ENCODE data around the gene CD58. TPM values are rescaled to one million over a fixed set of nuclear protein-coding genes. Genes with fewer than 3 reads are reported as not detected.

The CD58 gene
- polyA plus RNA-seq, 1 of the 3 experiments (the other 2 are of a cell fraction): 18.1 TPM

DNA sequence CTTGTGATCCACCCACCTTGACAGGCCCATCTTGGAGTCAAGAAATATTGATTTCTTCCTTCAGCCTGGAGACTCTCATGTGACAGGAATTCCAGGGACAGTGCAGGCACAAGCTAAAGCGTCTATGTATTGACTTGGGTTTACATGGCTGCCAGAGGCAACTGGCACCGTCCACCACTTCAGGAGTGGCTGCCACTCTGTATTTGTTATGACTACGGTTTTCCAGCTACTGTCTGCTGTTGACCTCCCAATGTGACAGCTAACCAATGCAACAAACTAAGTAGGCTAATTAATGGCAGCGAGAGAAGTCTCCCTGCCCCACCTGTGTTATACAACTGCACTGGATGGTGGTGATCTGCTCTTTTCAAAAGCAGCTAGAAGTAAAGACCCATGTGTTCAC lies 56.9 kb downstream of the CD58 start:
- H3K9ac ChIP-seq: no peak overlapping the region
- no peaks in the 10 kb centered on the region for H3K9me3 ChIP-seq
- H3K9me2 ChIP-seq: no peaks in the 10 kb centered on the region
- H3K4me2 ChIP-seq: no peak overlapping the region
- 92% methylated on average over 4 of the region's 4 CpGs for WGBS (ENCODE audit: low lambda C conversion rate)
- H3K79me2 ChIP-seq (ENCODE audit: insufficient read depth): no peaks in the 10 kb centered on the region
- H3F3A ChIP-seq (replicated peaks; ENCODE audit: insufficient read depth): peaks cover 16% of the 10 kb centered on the region
- no peak overlapping the region for H2AFZ ChIP-seq (ENCODE audit: low read depth)
- no peak overlapping the region for H3K4me3 ChIP-seq (ENCODE audit: low read depth in 2 of 2, low read length in 1 of 2)
- peak overlapping the region in 1 of 2 experiments; percentile 91; a peak in 1 of 4 replicates for H3K27ac ChIP-seq (ENCODE audit: low read depth in 2 of 2, low read length in 1 of 2)
- peaks cover under 1 to 3% of the 10 kb centered on the region in 2 experiments for H3K36me3 ChIP-seq (replicated peaks in 1 of 2; ENCODE audit: control insufficient read depth in 1 of 2, insufficient read depth in 2 of 2, low read length in 1 of 2)
- H3K4me1 ChIP-seq (ENCODE audit: control insufficient read depth in 1 of 2, insufficient read depth in 2 of 2, low read depth in 1 of 2, low read length in 1 of 2): peaks cover 3 to 45% of the 10 kb centered on the region in 2 experiments; a peak in 3 of 4 replicates
- H3K27me3 ChIP-seq (ENCODE audit: insufficient read depth): no peaks in the 10 kb centered on the region
- DNase-seq: no peak
- TF ChIP-seq, protein P1, sequence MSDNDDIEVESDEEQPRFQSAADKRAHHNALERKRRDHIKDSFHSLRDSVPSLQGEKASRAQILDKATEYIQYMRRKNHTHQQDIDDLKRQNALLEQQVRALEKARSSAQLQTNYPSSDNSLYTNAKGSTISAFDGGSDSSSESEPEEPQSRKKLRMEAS (IDR thresholded peaks at IDR 0.05; ENCODE audit: low read depth): no peak
- TF ChIP-seq, protein P2, sequence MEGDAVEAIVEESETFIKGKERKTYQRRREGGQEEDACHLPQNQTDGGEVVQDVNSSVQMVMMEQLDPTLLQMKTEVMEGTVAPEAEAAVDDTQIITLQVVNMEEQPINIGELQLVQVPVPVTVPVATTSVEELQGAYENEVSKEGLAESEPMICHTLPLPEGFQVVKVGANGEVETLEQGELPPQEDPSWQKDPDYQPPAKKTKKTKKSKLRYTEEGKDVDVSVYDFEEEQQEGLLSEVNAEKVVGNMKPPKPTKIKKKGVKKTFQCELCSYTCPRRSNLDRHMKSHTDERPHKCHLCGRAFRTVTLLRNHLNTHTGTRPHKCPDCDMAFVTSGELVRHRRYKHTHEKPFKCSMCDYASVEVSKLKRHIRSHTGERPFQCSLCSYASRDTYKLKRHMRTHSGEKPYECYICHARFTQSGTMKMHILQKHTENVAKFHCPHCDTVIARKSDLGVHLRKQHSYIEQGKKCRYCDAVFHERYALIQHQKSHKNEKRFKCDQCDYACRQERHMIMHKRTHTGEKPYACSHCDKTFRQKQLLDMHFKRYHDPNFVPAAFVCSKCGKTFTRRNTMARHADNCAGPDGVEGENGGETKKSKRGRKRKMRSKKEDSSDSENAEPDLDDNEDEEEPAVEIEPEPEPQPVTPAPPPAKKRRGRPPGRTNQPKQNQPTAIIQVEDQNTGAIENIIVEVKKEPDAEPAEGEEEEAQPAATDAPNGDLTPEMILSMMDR (IDR thresholded peaks at IDR 0.05): no peak
- no peak for TF ChIP-seq CHD2 (IDR thresholded peaks at IDR 0.05; ENCODE audit: low read length, partially characterized antibody)
- TF ChIP-seq, protein P3, sequence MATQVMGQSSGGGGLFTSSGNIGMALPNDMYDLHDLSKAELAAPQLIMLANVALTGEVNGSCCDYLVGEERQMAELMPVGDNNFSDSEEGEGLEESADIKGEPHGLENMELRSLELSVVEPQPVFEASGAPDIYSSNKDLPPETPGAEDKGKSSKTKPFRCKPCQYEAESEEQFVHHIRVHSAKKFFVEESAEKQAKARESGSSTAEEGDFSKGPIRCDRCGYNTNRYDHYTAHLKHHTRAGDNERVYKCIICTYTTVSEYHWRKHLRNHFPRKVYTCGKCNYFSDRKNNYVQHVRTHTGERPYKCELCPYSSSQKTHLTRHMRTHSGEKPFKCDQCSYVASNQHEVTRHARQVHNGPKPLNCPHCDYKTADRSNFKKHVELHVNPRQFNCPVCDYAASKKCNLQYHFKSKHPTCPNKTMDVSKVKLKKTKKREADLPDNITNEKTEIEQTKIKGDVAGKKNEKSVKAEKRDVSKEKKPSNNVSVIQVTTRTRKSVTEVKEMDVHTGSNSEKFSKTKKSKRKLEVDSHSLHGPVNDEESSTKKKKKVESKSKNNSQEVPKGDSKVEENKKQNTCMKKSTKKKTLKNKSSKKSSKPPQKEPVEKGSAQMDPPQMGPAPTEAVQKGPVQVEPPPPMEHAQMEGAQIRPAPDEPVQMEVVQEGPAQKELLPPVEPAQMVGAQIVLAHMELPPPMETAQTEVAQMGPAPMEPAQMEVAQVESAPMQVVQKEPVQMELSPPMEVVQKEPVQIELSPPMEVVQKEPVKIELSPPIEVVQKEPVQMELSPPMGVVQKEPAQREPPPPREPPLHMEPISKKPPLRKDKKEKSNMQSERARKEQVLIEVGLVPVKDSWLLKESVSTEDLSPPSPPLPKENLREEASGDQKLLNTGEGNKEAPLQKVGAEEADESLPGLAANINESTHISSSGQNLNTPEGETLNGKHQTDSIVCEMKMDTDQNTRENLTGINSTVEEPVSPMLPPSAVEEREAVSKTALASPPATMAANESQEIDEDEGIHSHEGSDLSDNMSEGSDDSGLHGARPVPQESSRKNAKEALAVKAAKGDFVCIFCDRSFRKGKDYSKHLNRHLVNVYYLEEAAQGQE (IDR thresholded peaks at IDR 0.05; ENCODE audit: low read depth, low read length): no peak
- no peak for TF ChIP-seq RFX5 (IDR thresholded peaks at IDR 0.05; ENCODE audit: low read length)
- TF ChIP-seq JUND (IDR thresholded peaks at IDR 0.05): no peak
- TF ChIP-seq EP300 (IDR thresholded peaks at IDR 0.05; ENCODE audit: borderline replicate concordance in 1 of 2, low read depth in 1 of 2, low read length in 1 of 2): no peak
- TF ChIP-seq POLR2AphosphoS5 (IDR thresholded peaks at IDR 0.05; ENCODE audit: low read depth, low read length): no peak
- TF ChIP-seq RAD21 (IDR thresholded peaks at IDR 0.05; ENCODE audit: low read length): no peak
- no peak for TF ChIP-seq TAF1 (IDR thresholded peaks at IDR 0.05; ENCODE audit: borderline replicate concordance, low read depth, low read length)
- TF ChIP-seq FOXJ3 (CRISPR knock-in tag; IDR thresholded peaks at IDR 0.05): no peak
- no peak for TF ChIP-seq GATA2 (CRISPR knock-in tag; IDR thresholded peaks at IDR 0.05)
- no peak for TF ChIP-seq MEF2A (IDR thresholded peaks at IDR 0.05; ENCODE audit: borderline replicate concordance, low read depth)
- TF ChIP-seq YY1 (IDR thresholded peaks at IDR 0.05; ENCODE audit: low read depth): no peak
- no peak for TF ChIP-seq SMC3 (IDR thresholded peaks at IDR 0.05; ENCODE audit: low read depth, low read length)
- no peak for TF ChIP-seq RXRA (IDR thresholded peaks at IDR 0.05; ENCODE audit: borderline replicate concordance, low read depth)
- TF ChIP-seq, protein P4, sequence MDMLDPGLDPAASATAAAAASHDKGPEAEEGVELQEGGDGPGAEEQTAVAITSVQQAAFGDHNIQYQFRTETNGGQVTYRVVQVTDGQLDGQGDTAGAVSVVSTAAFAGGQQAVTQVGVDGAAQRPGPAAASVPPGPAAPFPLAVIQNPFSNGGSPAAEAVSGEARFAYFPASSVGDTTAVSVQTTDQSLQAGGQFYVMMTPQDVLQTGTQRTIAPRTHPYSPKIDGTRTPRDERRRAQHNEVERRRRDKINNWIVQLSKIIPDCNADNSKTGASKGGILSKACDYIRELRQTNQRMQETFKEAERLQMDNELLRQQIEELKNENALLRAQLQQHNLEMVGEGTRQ (IDR thresholded peaks at IDR 0.05; ENCODE audit: borderline replicate concordance, low read depth, low read length): no peak
- TF ChIP-seq, protein P5, sequence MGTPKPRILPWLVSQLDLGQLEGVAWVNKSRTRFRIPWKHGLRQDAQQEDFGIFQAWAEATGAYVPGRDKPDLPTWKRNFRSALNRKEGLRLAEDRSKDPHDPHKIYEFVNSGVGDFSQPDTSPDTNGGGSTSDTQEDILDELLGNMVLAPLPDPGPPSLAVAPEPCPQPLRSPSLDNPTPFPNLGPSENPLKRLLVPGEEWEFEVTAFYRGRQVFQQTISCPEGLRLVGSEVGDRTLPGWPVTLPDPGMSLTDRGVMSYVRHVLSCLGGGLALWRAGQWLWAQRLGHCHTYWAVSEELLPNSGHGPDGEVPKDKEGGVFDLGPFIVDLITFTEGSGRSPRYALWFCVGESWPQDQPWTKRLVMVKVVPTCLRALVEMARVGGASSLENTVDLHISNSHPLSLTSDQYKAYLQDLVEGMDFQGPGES (IDR thresholded peaks at IDR 0.05; ENCODE audit: low read depth, low read length): no peak
- no peaks in the 10 kb centered on the region for H4K20me1 ChIP-seq (ENCODE audit: insufficient read depth)
- ChIA-PET POLR2A (no interaction called here), CTCF (interaction anchor here (1.9 to 6.8 kb wide), 4 partner anchors 15 to 375 kb away, joined by 7 to 36 read pairs (median 23); no protein-coding TSS in a partner anchor)
